Esophagus (tissue), 2 donors: ENCODE results near the gene OR51I1. TPM values are rescaled to one million over a fixed set of nuclear protein-coding genes. Genes with fewer than 3 reads are reported as not detected.

Source experiments
- H3K27ac ChIP-seq, 2 donors: one replicate each; pipeline ENCODE4 v1.5.1; 2013; ENCODE audit warnings: low read depth in 2 of 2, mild to moderate bottlenecking in 2 of 2, inconsistent platforms in 1 of 2, low read length in 1 of 2, moderate library complexity in 1 of 2
- H3K27me3 ChIP-seq, 2 donors: one replicate each; pipeline ENCODE4 v1.6.1; 2013; ENCODE audit warnings: low read length in 2 of 2, control low read depth in 1 of 2, mild to moderate bottlenecking in 1 of 2; ENCODE audit not compliant: insufficient read depth in 2 of 2, control insufficient read depth in 1 of 2
- H3K36me3 ChIP-seq, 2 donors: one replicate each; pipeline ENCODE4 v1.6.1; 2013; ENCODE audit warnings: low read length in 1 of 2; ENCODE audit not compliant: control insufficient read depth in 2 of 2, insufficient read depth in 2 of 2
- H3K4me1 ChIP-seq, 2 donors: one replicate each; pipeline ENCODE4 v1.6.1; 2013; ENCODE audit warnings: low read length in 1 of 2; ENCODE audit not compliant: control insufficient read depth in 2 of 2, insufficient read depth in 2 of 2
- H3K4me3 ChIP-seq, 2 donors: one replicate each; pipeline ENCODE4 v1.5.1; 2013; ENCODE audit warnings: low read length in 2 of 2, mild to moderate bottlenecking in 2 of 2, low read depth in 1 of 2, moderate library complexity in 1 of 2
- H3K9me3 ChIP-seq, 2 donors: one replicate each; pipeline ENCODE4 v1.6.1; 2013; ENCODE audit warnings: mild to moderate bottlenecking in 2 of 2, low read depth in 1 of 2, low read length in 1 of 2, moderate library complexity in 1 of 2; ENCODE audit not compliant: control insufficient read depth in 2 of 2, insufficient read depth in 1 of 2
- WGBS, 2 donors: extraction: QIAGEN DNeasy Blood & Tissue Kit; methylation state at CpG; one replicate each; pipeline ENCODE4 v1.1.7; 2013; 5-methylcytosine and 5-hydroxymethylcytosine counted together
- polyA plus RNA-seq, 2 donors: library from polyadenylated mRNA; stranded (reverse); fragments of 200-250 nt; gene quantifications; one replicate each; pipeline ENCODE4 v1.2.3, GENCODE V29; 2013
- donor health status: healthy with polysubstance abuse.
- donor health status: Bipolar disorder and iron deficiency.

OR51I1 gene
- not detected for polyA plus RNA-seq

- H3K36me3 ChIP-seq, result no peaks in the 10 kb centered on the region
- H3K27me3 ChIP-seq, result no peaks in the 10 kb centered on the region
- no peak within 1 kb of the TSS for H3K4me3 ChIP-seq
- no peaks in the 10 kb centered on the region for H3K9me3 ChIP-seq
- 30 to 39% methylated on average over 2 of the region's 2 CpGs for WGBS, 2 donors
- H3K4me1 ChIP-seq, result no peaks in the 10 kb centered on the region
- no peak within 1 kb of the TSS for H3K27ac ChIP-seq
Observed at GRCh38 chr11:5441414-5441813, at the start of gene OR51I1. TSS of gene OR51I1 (minus strand) at chr11:5441514. CDS start at chr11:5441514, 0 bp downstream.

DNA sequence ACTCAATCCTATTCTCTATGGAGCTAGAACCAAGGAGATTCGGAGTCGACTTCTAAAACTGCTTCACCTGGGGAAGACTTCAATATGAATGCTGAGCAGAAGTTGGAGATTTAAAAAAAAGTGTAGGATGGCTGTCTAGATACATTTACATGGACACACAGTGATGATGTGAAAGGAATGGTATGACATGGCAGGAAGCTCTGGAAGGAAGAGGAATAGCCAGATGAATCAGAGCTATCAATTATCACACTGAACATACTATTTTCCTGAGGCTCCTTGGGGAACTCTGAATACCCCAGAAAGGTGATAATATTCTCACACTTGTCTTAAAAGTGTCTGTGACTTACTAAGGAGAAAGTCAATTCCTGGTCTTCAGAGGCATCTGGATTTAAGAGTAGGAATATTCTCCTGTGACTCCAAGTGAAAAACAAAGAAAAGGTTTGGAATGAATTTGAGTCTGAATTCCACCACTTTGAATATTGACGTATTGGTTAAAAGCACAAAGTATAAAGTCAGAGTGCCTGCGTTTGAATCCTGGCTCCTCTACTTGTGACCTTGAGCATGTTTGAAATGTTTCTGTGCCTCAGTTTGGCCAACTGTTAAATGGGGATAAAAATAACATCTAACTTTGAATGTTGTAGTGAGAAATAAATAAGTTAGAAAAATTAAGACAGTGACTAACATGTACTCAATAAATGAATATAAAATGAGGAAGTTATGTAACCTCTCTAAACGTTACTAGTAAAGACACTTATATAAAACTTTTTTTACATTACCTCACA, 48.5 kb upstream of the OR51I1 start:
- H3K27me3 ChIP-seq, result no peaks in the 10 kb centered on the region
- 50 to 53% methylated on average over 5 of the region's 5 CpGs for WGBS, 2 donors

GRCh38 chr11:5488798-5489399, 47.6 kb upstream of the OR51I1 start:
- Histone ChIP-seq H3K27me3 (no peaks in the 10 kb centered on the region), H3K4me3 (no peak overlapping the region), H3K36me3 (no peaks in the 10 kb centered on the region), H3K4me1 (no peaks in the 10 kb centered on the region), H3K27ac (no peak overlapping the region), H3K9me3 (no peaks in the 10 kb centered on the region)
- WGBS, 2 donors, result 96% methylated on average over 4 of the region's 4 CpGs

More for the DNA sequence above, 48.5 kb upstream of the OR51I1 start:
- Histone ChIP-seq H3K9me3 (no peaks in the 10 kb centered on the region), H3K4me3 (no peak overlapping the region), H3K27ac (no peak overlapping the region), H3K36me3 (no peaks in the 10 kb centered on the region), H3K4me1 (no peaks in the 10 kb centered on the region)

GRCh38 chr11:5488385-5488784, 47.1 kb upstream of the OR51I1 start, which contains the start of gene OR52D1:
TSS of gene OR52D1 (plus strand) at chr11:5488685. CDS start at chr11:5488707, 22 bp downstream.
- Histone ChIP-seq H3K9me3 (no peaks in the 10 kb centered on the region), H3K27me3 (no peaks in the 10 kb centered on the region), H3K27ac (no peak within 1 kb of the TSS), H3K4me3 (no peak within 1 kb of the TSS), H3K4me1 (no peaks in the 10 kb centered on the region), H3K36me3 (no peaks in the 10 kb centered on the region)

DNA sequence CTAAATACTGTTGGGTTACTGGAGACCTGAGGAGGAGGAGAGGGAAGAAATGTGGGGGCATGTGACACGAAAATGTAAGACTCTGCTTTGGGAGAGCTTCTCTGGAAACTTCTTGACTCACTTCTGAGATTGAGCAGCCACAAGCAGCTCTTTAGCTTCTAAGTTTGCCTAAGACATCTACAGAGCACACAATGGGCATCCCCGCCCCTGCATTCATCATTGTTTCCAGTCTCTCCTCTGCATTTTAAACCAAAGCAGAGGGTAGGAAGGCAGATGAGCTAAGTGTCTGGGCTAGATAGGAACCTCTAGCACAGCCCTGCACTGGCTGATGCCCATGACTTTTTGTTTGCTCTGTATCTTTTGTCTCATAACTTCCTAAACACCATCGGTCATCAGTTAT, 45.1 kb upstream of the OR51I1 start:
- Histone ChIP-seq H3K27ac (no peak overlapping the region), H3K4me1 (no peaks in the 10 kb centered on the region), H3K27me3 (no peaks in the 10 kb centered on the region), H3K9me3 (no peaks in the 10 kb centered on the region), H3K36me3 (no peaks in the 10 kb centered on the region), H3K4me3 (no peak overlapping the region)
- WGBS, 2 donors, result 56 to 60% methylated on average over 3 of the region's 3 CpGs

DNA sequence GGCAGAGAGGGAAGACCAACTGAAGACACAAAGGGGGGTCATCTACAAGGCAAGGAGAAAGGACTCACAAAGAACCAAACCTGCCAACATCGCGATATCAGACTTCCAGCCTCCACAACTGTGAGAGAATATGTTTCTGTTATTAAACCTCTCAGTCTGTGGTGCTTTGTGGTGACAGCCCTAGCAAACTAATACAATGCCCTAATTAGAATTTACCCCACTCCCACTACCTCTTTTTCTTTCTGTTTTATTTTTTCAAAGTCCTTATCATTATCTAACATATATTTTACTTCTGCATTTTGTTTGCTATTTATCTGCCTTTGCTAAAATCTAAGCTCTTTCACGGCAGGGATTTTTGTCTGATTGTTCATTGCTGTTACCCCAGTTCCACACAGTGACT, 44.7 kb upstream of the OR51I1 start:
- H3K4me3 ChIP-seq, result no peak overlapping the region
- H3K27ac ChIP-seq, result no peak overlapping the region
- H3K4me1 ChIP-seq, result no peaks in the 10 kb centered on the region
- 86 to 87% methylated on average over 3 of the region's 3 CpGs for WGBS, 2 donors
- H3K9me3 ChIP-seq, result no peaks in the 10 kb centered on the region
- no peaks in the 10 kb centered on the region for H3K27me3 ChIP-seq
- H3K36me3 ChIP-seq, result no peaks in the 10 kb centered on the region

DNA sequence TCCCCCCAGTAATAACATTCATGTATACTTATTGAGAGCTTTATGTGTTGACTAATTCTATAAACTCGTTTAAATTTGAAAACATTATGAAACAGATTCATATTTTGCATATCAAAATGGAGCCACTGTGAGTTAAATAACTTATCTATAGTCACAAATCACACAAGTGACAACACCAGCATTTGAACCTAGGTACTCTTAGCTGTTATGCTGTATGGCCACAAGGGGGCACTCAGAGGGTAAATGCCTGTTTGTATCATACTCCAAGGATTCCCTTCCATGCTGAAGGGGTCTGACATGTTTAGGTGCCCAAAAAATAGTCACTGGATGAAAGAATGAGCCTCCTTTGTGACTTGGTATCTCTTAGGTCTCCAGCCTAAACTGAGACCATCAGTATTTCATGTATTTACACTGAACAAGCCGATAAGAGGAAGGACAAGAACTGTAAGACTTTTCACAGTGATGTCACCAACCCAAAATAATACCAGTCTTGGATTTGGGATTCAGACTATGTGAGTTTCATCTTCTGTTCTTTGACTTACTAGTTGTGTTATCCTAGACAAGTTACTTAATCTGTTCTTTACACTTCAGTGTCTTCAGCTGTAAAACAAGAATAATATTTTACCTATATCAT, 35.0 kb upstream of the OR51I1 start:
- H3K4me3 ChIP-seq, result no peak overlapping the region
- no peak overlapping the region for H3K27ac ChIP-seq
- no peaks in the 10 kb centered on the region for H3K27me3 ChIP-seq
- no peaks in the 10 kb centered on the region for H3K36me3 ChIP-seq
- 38 to 40% methylated on average over 2 of the region's 2 CpGs for WGBS, 2 donors
- no peaks in the 10 kb centered on the region for H3K4me1 ChIP-seq
- no peaks in the 10 kb centered on the region for H3K9me3 ChIP-seq

DNA sequence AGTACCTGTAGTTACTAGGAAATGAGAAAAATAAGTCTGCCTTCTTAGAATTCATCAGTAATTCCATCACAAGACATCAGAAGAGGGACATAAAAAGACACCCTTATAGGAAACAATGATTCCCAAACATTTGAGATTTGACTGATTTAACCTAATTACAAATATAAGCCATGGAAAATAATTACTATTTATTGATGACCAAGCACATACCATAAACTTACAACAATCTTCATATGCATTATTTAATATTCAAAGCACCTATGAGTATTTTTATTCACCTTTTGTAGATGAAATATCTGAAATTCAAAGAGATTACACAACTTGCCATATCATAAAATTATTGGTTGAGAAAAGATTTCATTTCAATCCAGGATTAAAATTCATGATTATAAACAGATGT, 32.6 kb upstream of the OR51I1 start:
- Histone ChIP-seq H3K36me3 (no peaks in the 10 kb centered on the region), H3K27me3 (no peaks in the 10 kb centered on the region), H3K9me3 (no peaks in the 10 kb centered on the region), H3K27ac (no peak overlapping the region), H3K4me3 (no peak overlapping the region), H3K4me1 (no peaks in the 10 kb centered on the region)

DNA sequence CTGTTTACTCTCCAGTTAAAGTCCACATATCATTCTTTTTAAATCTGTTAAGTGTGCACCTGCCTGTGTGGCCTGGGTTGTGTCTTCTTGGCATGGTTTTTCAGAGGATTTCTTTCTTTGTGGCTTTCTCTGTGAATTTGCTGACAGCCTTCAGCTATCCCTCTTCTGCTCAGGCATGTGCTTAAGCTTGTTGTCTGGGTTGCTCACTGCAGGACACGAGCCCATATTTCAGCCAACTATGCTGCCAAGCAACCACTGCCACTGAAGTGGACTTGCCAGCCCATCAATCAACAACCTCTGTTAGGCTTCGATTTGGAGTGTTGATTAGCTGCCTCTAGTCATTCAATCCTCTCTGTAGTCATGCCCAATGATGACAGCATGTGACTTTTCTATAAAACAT, 26.2 kb upstream of the OR51I1 start:
- H3K36me3 ChIP-seq, result no peaks in the 10 kb centered on the region
- no peak overlapping the region for H3K27ac ChIP-seq
- H3K27me3 ChIP-seq, result no peaks in the 10 kb centered on the region
- no peaks in the 10 kb centered on the region for H3K4me1 ChIP-seq
- 32% methylated on average over 2 of the region's 2 CpGs for WGBS, 2 donors
- no peaks in the 10 kb centered on the region for H3K9me3 ChIP-seq
- H3K4me3 ChIP-seq, result no peak overlapping the region
